GM12878 (cell line): ENCODE results near the gene ATP7B. TPM values are rescaled to one million over a fixed set of nuclear protein-coding genes. Genes with fewer than 3 reads are reported as not detected.

ENCODE experiments used
- BCL3 ChIP-seq: IDR thresholded peaks from 2 replicates; pipeline ENCODE4 v1.6.1; 2011; ENCODE audit warnings: borderline replicate concordance, low read depth, mild to moderate bottlenecking, moderate library complexity, low read length; ENCODE audit not compliant: insufficient read depth, poor library complexity, severe bottlenecking
- EGR1 ChIP-seq, 2 experiments: IDR thresholded peaks; 1 replicate in 1 of 2; 2 replicates in 1 of 2; pipeline ENCODE4 v1.6.1; 2011 to 2012; ENCODE audit warnings: low read depth in 2 of 2, low read length in 2 of 2, borderline replicate concordance in 1 of 2, mild to moderate bottlenecking in 1 of 2, moderate library complexity in 1 of 2
- ELK1 ChIP-seq: IDR thresholded peaks from 2 replicates; pipeline ENCODE4 v1.6.1; 2012; ENCODE audit warnings: low read depth, low read length, improper control_type of control experiment
- GABPA ChIP-seq: IDR thresholded peaks from 2 replicates; pipeline ENCODE4 v1.6.1; 2014; ENCODE audit warnings: antibody characterized with exemption, low read depth, mild to moderate bottlenecking, inconsistent platforms
- HDAC2 ChIP-seq: fragments of 200-600 bp; sonication (generic); IDR thresholded peaks from 2 replicates; pipeline ENCODE4 v1.6.1; 2017
- KAT2A ChIP-seq: conservative IDR thresholded peaks from 2 replicates; pipeline ENCODE4 v1.6.1; 2011; ENCODE audit warnings: low read depth, low read length; ENCODE audit not compliant: control insufficient read depth
- RAD21 ChIP-seq: IDR thresholded peaks from 2 replicates; pipeline ENCODE4 v1.6.1; 2011; ENCODE audit warnings: mild to moderate bottlenecking, low read depth, low read length, moderate library complexity; ENCODE audit not compliant: insufficient read depth
- TBL1XR1 ChIP-seq: IDR thresholded peaks from 2 replicates; pipeline ENCODE4 v1.6.1; 2012; ENCODE audit warnings: low read depth, low read length, improper control_type of control experiment
- ZZZ3 ChIP-seq: IDR thresholded peaks from 2 replicates; pipeline ENCODE4 v1.6.1; 2011; ENCODE audit warnings: low read depth; ENCODE audit not compliant: control insufficient read depth, insufficient read length
- polyA plus RNA-seq, 11 experiments: library from polyadenylated mRNA; depleted of rRNA in 4 of 11; unstranded in 6 of 11; stranded (reverse) in 5 of 11; fragments of >200 nt; fragmentation: Nextera tagmentation in 4 of 11; fragmentation: Illumina TruSeq in 1 of 11; extraction: Ambion mirVana in 4 of 11; extraction: Trizol in 1 of 11; gene quantifications; 1 replicate in 1 of 11; 2 replicates in 10 of 11; pipeline versions ENCODE4 v1.2.1 to v1.2.3, GENCODE V29; 2011 to 2016; ENCODE audit warnings: inconsistent platforms in 2 of 11, missing spikeins in 2 of 11, low read depth in 1 of 11
- total RNA-seq, 4 experiments: library from RNA; depleted of rRNA in 3 of 4; stranded (reverse); fragments of >200 nt in 3 of 4; fragmentation: Illumina TruSeq in 1 of 4; extraction: Trizol in 1 of 4; gene quantifications; 2 replicates each; pipeline versions ENCODE4 v1.2.1 to v1.2.3, GENCODE V29; 2013 to 2021

Gene ATP7B
- total and polyA plus RNA-seq, 10 of the 15 experiments (the other 5 are each of a cell fraction or from before 2014, with no cell fraction given) = under 0.01 to 1.1 (median 0.06) TPM; not detected in 2

DNA sequence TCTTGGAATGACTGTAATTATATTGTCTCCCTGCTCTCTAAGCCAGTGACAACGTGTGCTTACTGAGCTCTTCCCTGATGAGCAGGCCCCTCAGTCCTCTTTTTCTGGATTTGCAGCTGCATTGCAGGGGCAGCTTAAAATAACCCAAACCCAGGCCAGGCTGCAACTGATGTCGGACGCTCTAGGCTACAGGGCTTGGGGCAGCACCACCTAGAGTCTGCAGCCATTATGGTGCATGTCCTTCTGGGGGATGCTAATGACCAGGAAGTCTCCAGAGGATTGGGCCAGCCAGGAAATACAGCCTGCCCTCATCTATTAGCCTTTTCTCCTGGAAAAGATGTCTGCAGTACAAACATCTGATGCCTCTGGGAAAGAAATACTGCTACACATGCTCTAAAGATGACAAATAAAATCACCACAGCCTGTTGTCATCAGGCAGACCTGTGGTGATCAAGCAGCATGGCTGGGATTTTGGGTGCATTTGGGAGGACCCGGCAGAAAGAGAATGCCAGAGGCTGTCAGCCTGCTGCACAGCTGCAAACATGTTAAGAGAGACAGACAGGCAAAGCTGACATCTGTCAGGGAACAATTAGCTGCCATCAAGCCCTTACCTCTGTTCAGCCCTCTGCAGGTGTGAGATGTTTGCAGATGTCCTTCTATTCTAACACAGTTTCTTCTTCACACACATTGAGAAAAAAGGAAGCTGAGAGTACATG, 97.7 kb downstream of the ATP7B start (continued):
- TF ChIP-seq KAT2A (no peak), EGR1 (IDR thresholded peaks at IDR 0.05; ENCODE audit: borderline replicate concordance in 1 of 2, low read depth in 2 of 2, low read length in 2 of 2) (no peak), HDAC2 (no peak), BCL3 (no peak), ZZZ3 (no peak), ELK1 (no peak), RAD21 (no peak), GABPA (no peak), TBL1XR1 (no peak)
